HL-60 (cell line): ENCODE results near the gene CASS4.

Experiments used
- DNase-seq, 2 experiments: peaks; one replicate each; pipeline ENCODE4 v3.0.0-alpha.2; 2010 to 2020; ENCODE audit warnings: low read depth in 1 of 2, low spot score in 1 of 2
- H3K27ac ChIP-seq: fragments of 250-450 bp; sonication (Bioruptor Pico); replicated peaks from 2 replicates; pipeline ENCODE4 v1.5.1; 2020; ENCODE audit warnings: mild to moderate bottlenecking, moderate library complexity
- H3K27me3 ChIP-seq: fragments of 250-450 bp; sonication (Bioruptor Pico); 2 replicates; pipeline ENCODE4 v1.5.1; 2021; ENCODE audit warnings: mild to moderate bottlenecking, moderate library complexity; ENCODE audit not compliant: insufficient read depth, poor library complexity, severe bottlenecking
- H3K4me3 ChIP-seq: replicated peaks from 2 replicates; pipeline ENCODE4 v1.5.1; 2011; ENCODE audit warnings: mild to moderate bottlenecking, control low read depth, low read length; ENCODE audit not compliant: insufficient read depth
- CTCF ChIP-seq: IDR thresholded peaks from one replicate; pipeline ENCODE4 v1.5.1; 2011; ENCODE audit warnings: low read length, control low read depth, inconsistent platforms; ENCODE audit not compliant: insufficient read depth
- GABPA ChIP-seq: IDR thresholded peaks from 2 replicates; pipeline ENCODE4 v1.6.1; 2012; ENCODE audit warnings: low read depth
- POLR2AphosphoS5 ChIP-seq: IDR thresholded peaks from 2 replicates; pipeline ENCODE4 v1.6.1; 2012; ENCODE audit warnings: low read depth
- REST ChIP-seq: IDR thresholded peaks from 2 replicates; pipeline ENCODE4 v1.6.1; 2012; ENCODE audit warnings: low read depth; ENCODE audit not compliant: insufficient replicate concordance
- SPI1 ChIP-seq: IDR thresholded peaks from 2 replicates; pipeline ENCODE4 v1.6.1; 2012; ENCODE audit warnings: low read depth, mild to moderate bottlenecking, borderline replicate concordance

Gene CASS4

DNA sequence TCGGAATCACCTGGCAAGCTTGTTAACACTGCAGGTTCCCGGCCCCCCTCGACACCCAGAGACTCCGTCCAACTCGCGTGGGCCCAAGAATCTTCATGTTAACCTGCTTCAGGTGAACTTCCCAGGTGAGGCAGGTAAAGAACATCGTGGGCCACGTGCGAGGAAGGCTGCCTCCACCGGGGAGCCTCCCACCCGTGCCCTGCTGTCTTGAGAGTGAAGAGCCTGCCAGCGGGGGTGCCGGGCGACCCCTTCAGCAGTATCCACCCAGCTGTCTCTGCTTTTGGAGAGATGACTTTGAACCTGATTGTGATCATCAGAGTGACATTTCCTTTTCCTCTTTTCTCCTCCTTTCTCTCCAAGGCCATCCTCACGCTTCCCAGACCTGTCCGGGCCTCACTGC lies 33.5 kb downstream of the CASS4 start:
- no peaks in the 10 kb centered on the region for H3K27me3 ChIP-seq
- no peak overlapping the region for H3K4me3 ChIP-seq
- DNase-seq: no peak
- no peak for TF ChIP-seq GABPA
- no peak for TF ChIP-seq REST
- no peak for TF ChIP-seq POLR2AphosphoS5
- TF ChIP-seq CTCF: no peak
- no peak for TF ChIP-seq SPI1
- no peak overlapping the region for H3K27ac ChIP-seq

GRCh38 chr20:56447227-56447626 lies 35.2 kb downstream of the CASS4 start:
- Histone ChIP-seq H3K27me3 (no peaks in the 10 kb centered on the region), H3K4me3 (no peak overlapping the region), H3K27ac (no peak overlapping the region)
- DNase-seq: no peak
- no peak for TF ChIP-seq REST
- no peak for TF ChIP-seq CTCF
- TF ChIP-seq POLR2AphosphoS5: no peak
- TF ChIP-seq GABPA: no peak

- Histone ChIP-seq H3K27me3 (no peaks in the 10 kb centered on the region), H3K27ac (no peak overlapping the region), H3K4me3 (no peak overlapping the region)
- TF ChIP-seq REST (no peak), CTCF (no peak), POLR2AphosphoS5 (no peak), GABPA (no peak), SPI1 (no peak)
- no peak for DNase-seq
These were observed 37.4 kb downstream of the CASS4 start for GRCh38 chr20:56449459-56449858.
